H9 (cell line): ENCODE data around the gene PRR16. TPM values are rescaled to one million over a fixed set of nuclear protein-coding genes. Genes with fewer than 3 reads are reported as not detected.

ENCODE experiments used
- DNase-seq: peaks from one replicate; pipeline ENCODE4 v3.0.0-alpha.2; 2017
- H2AFZ ChIP-seq: one replicate; pipeline ENCODE4 v1.6.1; 2013; ENCODE audit warnings: mild to moderate bottlenecking, low read length, control low read depth, moderate library complexity
- H2AK5ac ChIP-seq: 2 replicates; pipeline ENCODE4 v1.6.1; 2013; ENCODE audit warnings: low read length, control low read depth, mixed read lengths; ENCODE audit not compliant: insufficient read length
- H2BK120ac ChIP-seq: one replicate; pipeline ENCODE4 v1.6.1; 2013; ENCODE audit warnings: low read depth, mild to moderate bottlenecking, low read length, control low read depth, inconsistent platforms; ENCODE audit not compliant: poor library complexity, severe bottlenecking
- H2BK12ac ChIP-seq: 2 replicates; pipeline ENCODE4 v1.6.1; 2013; ENCODE audit warnings: low read length, control low read depth, mixed read lengths, low read depth; ENCODE audit not compliant: insufficient read length
- H2BK15ac ChIP-seq: 2 replicates; pipeline ENCODE4 v1.6.1; 2013; ENCODE audit warnings: low read depth, low read length, control low read depth
- H2BK20ac ChIP-seq: one replicate; pipeline ENCODE4 v1.6.1; 2013; ENCODE audit warnings: low read depth, mild to moderate bottlenecking, low read length, control low read depth, inconsistent platforms; ENCODE audit not compliant: poor library complexity, severe bottlenecking
- H2BK5ac ChIP-seq: 2 replicates; pipeline ENCODE4 v1.6.1; 2013; ENCODE audit warnings: low read length, control low read depth, mixed read lengths; ENCODE audit not compliant: insufficient read length
- H3K14ac ChIP-seq: 2 replicates; pipeline ENCODE4 v1.6.1; 2013; ENCODE audit warnings: low read length, control low read depth; ENCODE audit not compliant: insufficient read depth
- H3K18ac ChIP-seq: 2 replicates; pipeline ENCODE4 v1.6.1; 2013; ENCODE audit warnings: low read depth, mild to moderate bottlenecking, mixed read lengths, low read length, control low read depth; ENCODE audit not compliant: insufficient read length
- H3K23ac ChIP-seq: 2 replicates; pipeline ENCODE4 v1.6.1; 2013; ENCODE audit warnings: low read length, control low read depth, mixed read lengths, low read depth; ENCODE audit not compliant: insufficient read length
- H3K23me2 ChIP-seq: 2 replicates; pipeline ENCODE4 v1.6.1; 2013; ENCODE audit warnings: low read depth, mild to moderate bottlenecking, mixed read lengths, low read length, control low read depth; ENCODE audit not compliant: insufficient read length, poor library complexity, severe bottlenecking
- H3K27ac ChIP-seq: 2 replicates; pipeline ENCODE4 v1.5.1; 2013; ENCODE audit warnings: low read length, control low read depth, mixed read lengths, low read depth; ENCODE audit not compliant: insufficient read length
- H3K27me3 ChIP-seq: 2 replicates; pipeline ENCODE4 v1.6.1; 2013; ENCODE audit warnings: low read length, control low read depth, inconsistent platforms; ENCODE audit not compliant: insufficient read depth
- H3K4ac ChIP-seq: 2 replicates; pipeline ENCODE4 v1.6.1; 2013; ENCODE audit warnings: low read depth, mild to moderate bottlenecking, control low read depth, inconsistent platforms, low read length, moderate library complexity
- H3K4me1 ChIP-seq: 2 replicates; pipeline ENCODE4 v1.6.1; 2013; ENCODE audit warnings: low read length, control low read depth, inconsistent platforms; ENCODE audit not compliant: insufficient read depth
- H3K4me2 ChIP-seq: 2 replicates; pipeline ENCODE4 v1.6.1; 2013; ENCODE audit warnings: low read length, control low read depth, mixed read lengths; ENCODE audit not compliant: insufficient read length, insufficient read depth
- H3K56ac ChIP-seq: 2 replicates; pipeline ENCODE4 v1.6.1; 2013; ENCODE audit warnings: low read depth, mild to moderate bottlenecking, mixed read lengths, low read length, control low read depth; ENCODE audit not compliant: insufficient read length
- H3K79me1 ChIP-seq: 2 replicates; pipeline ENCODE4 v1.6.1; 2013; ENCODE audit warnings: low read depth, mild to moderate bottlenecking, moderate library complexity, low read length, control low read depth, inconsistent platforms; ENCODE audit not compliant: insufficient read depth, poor library complexity, severe bottlenecking
- H3K79me2 ChIP-seq: 2 replicates; pipeline ENCODE4 v1.6.1; 2013; ENCODE audit warnings: low read length, control low read depth, inconsistent platforms; ENCODE audit not compliant: insufficient read depth
- H3K9ac ChIP-seq: 2 replicates; pipeline ENCODE4 v1.6.1; 2013; ENCODE audit warnings: low read length, control low read depth, mixed read lengths; ENCODE audit not compliant: insufficient read length; ENCODE audit errors: extremely low read depth
- H3K9me3 ChIP-seq: one replicate; pipeline ENCODE4 v1.6.1; 2013; ENCODE audit warnings: low read depth, low read length, inconsistent platforms; ENCODE audit not compliant: control insufficient read depth
- H3T11ph ChIP-seq: one replicate; pipeline ENCODE4 v1.6.1; 2013; ENCODE audit warnings: mild to moderate bottlenecking, low read length, control low read depth, inconsistent platforms
- H4K20me1 ChIP-seq: one replicate; pipeline ENCODE4 v1.6.1; 2013; ENCODE audit not compliant: control insufficient read depth, insufficient read length, insufficient read depth
- H4K5ac ChIP-seq: 2 replicates; pipeline ENCODE4 v1.6.1; 2013; ENCODE audit warnings: low read depth, mild to moderate bottlenecking, mixed read lengths, low read length, control low read depth; ENCODE audit not compliant: insufficient read length
- H4K8ac ChIP-seq: replicated peaks from 2 replicates; pipeline ENCODE4 v1.6.1; 2013; ENCODE audit warnings: low read length, control low read depth, mixed read lengths, low read depth; ENCODE audit not compliant: insufficient read length
- H4K91ac ChIP-seq: 2 replicates; pipeline ENCODE4 v1.6.1; 2013; ENCODE audit warnings: low read depth, mild to moderate bottlenecking, moderate library complexity, mixed read lengths, low read length, control low read depth; ENCODE audit not compliant: insufficient read length
- H3K27ac Mint-ChIP-seq, 3 experiments: 2 replicates in 2 of 3; 3 replicates in 1 of 3; pipeline ENCODE4 v1.8.0; 2020 to 2021; ENCODE audit warnings: mixed read lengths in 3 of 3, mild to moderate bottlenecking in 1 of 3, moderate library complexity in 1 of 3
- H3K27me3 Mint-ChIP-seq: 2 replicates; pipeline ENCODE4 v1.8.0; 2021; ENCODE audit warnings: low read depth, mild to moderate bottlenecking, moderate library complexity, mixed read lengths
- H3K36me3 Mint-ChIP-seq, 3 experiments: 2 replicates in 2 of 3; 3 replicates in 1 of 3; pipeline ENCODE4 v1.8.0; 2020 to 2021; ENCODE audit warnings: low read depth in 3 of 3, mixed read lengths in 3 of 3; ENCODE audit not compliant: insufficient read depth in 1 of 3
- H3K4me1 Mint-ChIP-seq, 2 experiments: 2 replicates each; pipeline ENCODE4 v1.8.0; 2020; ENCODE audit warnings: mixed read lengths in 2 of 2
- H3K4me3 Mint-ChIP-seq, 2 experiments: 2 replicates in 1 of 2; 3 replicates in 1 of 2; pipeline ENCODE4 v1.8.0; 2020 to 2021; ENCODE audit warnings: mild to moderate bottlenecking in 2 of 2, mixed read lengths in 2 of 2, moderate library complexity in 1 of 2
- H3K9me3 Mint-ChIP-seq, 2 experiments: 2 replicates in 1 of 2; 3 replicates in 1 of 2; pipeline ENCODE4 v1.8.0; 2020; ENCODE audit warnings: mild to moderate bottlenecking in 2 of 2, mixed read lengths in 2 of 2, moderate library complexity in 1 of 2
- WGBS: extraction: QIAGEN DNeasy Blood & Tissue Kit; methylation state at CpG from one replicate; pipeline ENCODE4 v1.1.7; 2013; ENCODE audit warnings: missing lambda C conversion rate, low lambda C conversion rate, mixed read lengths; ENCODE audit not compliant: insufficient read length; ENCODE audit errors: extremely low coverage; 5-methylcytosine and 5-hydroxymethylcytosine counted together
- total RNA-seq: library from RNA; stranded (reverse); gene quantifications from 2 replicates; pipeline ENCODE4 v1.2.1, GENCODE V29; 2021
- TF ChIP-seq, protein P1 (sequence below): fragments of 200-600 bp; sonication (generic); conservative IDR thresholded peaks from 3 replicates; pipeline ENCODE4 v1.8.0; 2021; ENCODE audit warnings: antibody characterized with exemption, mild to moderate bottlenecking

The PRR16 gene
- total RNA-seq, 1 experiment from 2014 or later = 0.13 TPM

DNA sequence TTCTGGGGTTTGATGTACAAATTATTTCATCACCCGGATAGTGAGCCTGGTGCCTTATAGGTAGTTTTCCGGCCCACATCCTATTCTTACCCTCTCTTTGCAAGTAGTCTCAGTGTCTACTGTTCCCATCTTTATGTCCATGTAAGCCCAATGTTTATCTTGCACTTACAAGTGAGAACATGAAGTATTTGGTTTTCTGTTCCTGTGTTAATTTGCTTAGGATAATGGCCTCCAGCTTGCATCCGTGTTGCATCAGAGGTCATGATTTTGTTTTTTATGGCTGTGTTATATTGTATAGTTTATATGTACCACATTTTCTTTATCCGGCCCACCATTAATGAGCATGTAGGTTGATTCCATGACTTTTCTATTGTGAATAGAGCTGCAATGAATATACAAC lies 136.5 kb downstream of the PRR16 start:
- no peak overlapping the region for H2BK20ac ChIP-seq
- H3K9ac ChIP-seq = no peak overlapping the region
- H2BK120ac ChIP-seq = no peak overlapping the region
- H3K4ac ChIP-seq = no peak overlapping the region
- no peaks in the 10 kb centered on the region for H3K9me3 ChIP-seq
- H3K18ac ChIP-seq = no peak overlapping the region
- no peaks in the 10 kb centered on the region for H4K20me1 ChIP-seq
- no peak overlapping the region for H2BK5ac ChIP-seq
- H2AFZ ChIP-seq = no peak overlapping the region
- no peaks in the 10 kb centered on the region for H3K27me3 ChIP-seq
- TF ChIP-seq, protein P1, sequence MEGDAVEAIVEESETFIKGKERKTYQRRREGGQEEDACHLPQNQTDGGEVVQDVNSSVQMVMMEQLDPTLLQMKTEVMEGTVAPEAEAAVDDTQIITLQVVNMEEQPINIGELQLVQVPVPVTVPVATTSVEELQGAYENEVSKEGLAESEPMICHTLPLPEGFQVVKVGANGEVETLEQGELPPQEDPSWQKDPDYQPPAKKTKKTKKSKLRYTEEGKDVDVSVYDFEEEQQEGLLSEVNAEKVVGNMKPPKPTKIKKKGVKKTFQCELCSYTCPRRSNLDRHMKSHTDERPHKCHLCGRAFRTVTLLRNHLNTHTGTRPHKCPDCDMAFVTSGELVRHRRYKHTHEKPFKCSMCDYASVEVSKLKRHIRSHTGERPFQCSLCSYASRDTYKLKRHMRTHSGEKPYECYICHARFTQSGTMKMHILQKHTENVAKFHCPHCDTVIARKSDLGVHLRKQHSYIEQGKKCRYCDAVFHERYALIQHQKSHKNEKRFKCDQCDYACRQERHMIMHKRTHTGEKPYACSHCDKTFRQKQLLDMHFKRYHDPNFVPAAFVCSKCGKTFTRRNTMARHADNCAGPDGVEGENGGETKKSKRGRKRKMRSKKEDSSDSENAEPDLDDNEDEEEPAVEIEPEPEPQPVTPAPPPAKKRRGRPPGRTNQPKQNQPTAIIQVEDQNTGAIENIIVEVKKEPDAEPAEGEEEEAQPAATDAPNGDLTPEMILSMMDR = no peak
- no peaks in the 10 kb centered on the region for H3K27me3 Mint-ChIP-seq
- H3K79me1 ChIP-seq = no peaks in the 10 kb centered on the region
- no peak overlapping the region for H3K4me3 Mint-ChIP-seq
- no peak overlapping the region for H3K4me2 ChIP-seq
- H3K23me2 ChIP-seq = no peaks in the 10 kb centered on the region
- H3K27ac Mint-ChIP-seq = no peak overlapping the region
- H2BK12ac ChIP-seq = no peak overlapping the region
- no peak overlapping the region for H3K56ac ChIP-seq
- H4K5ac ChIP-seq = no peak overlapping the region
- no peaks in the 10 kb centered on the region for H3K4me1 ChIP-seq
- no peak for DNase-seq
- no peak overlapping the region for H3T11ph ChIP-seq
- H2AK5ac ChIP-seq = no peak overlapping the region
- H3K23ac ChIP-seq = no peak overlapping the region
- no peak overlapping the region for H2BK15ac ChIP-seq
- peaks cover 0 to 3% of the 10 kb centered on the region in 2 experiments; a peak in 2 of 5 replicates for H3K9me3 Mint-ChIP-seq
- no peak overlapping the region for H4K8ac ChIP-seq
- no peak overlapping the region for H4K91ac ChIP-seq
- H3K14ac ChIP-seq = no peak overlapping the region
- WGBS = no CpG with 5 or more reads among the region's 4 CpGs
- no peaks in the 10 kb centered on the region for H3K36me3 Mint-ChIP-seq
- H3K79me2 ChIP-seq = no peaks in the 10 kb centered on the region
- H3K4me1 Mint-ChIP-seq = peaks cover 2% of the 10 kb centered on the region in 2 experiments; a peak in 3 of 4 replicates
- no peak overlapping the region for H3K27ac ChIP-seq
